Esophagus muscularis mucosa (tissue), 3 donors: ENCODE results near the gene ARL2.

ENCODE experiments used
- CTCF ChIP-seq, 3 experiments: fragments of 200-600 bp in 2 of 3; fragments of 450-650 bp in 1 of 3; sonication (generic) in 2 of 3; IDR thresholded peaks; one replicate each; pipeline ENCODE4 v1.5.1; 2017 to 2019; ENCODE audit warnings: antibody characterized with exemption in 3 of 3, mild to moderate bottlenecking in 2 of 3, moderate library complexity in 1 of 3
- POLR2A ChIP-seq: fragments of 450-650 bp; IDR thresholded peaks from one replicate; pipeline ENCODE4 v1.6.1; 2017; ENCODE audit warnings: antibody characterized with exemption, moderate library complexity, mild to moderate bottlenecking, low read depth
- POLR2AphosphoS5 ChIP-seq, 2 donors: sonication (generic); formaldehyde crosslinking; IDR thresholded peaks; one replicate each; pipeline ENCODE4 v1.6.1; 2017; ENCODE audit warnings: antibody characterized with exemption in 2 of 2

GRCh38 chr11:64969209-64969608 is 44.8 kb upstream of the ARL2 start:
- TF ChIP-seq CTCF (IDR thresholded peaks at IDR 0.05) (no peak), POLR2A (no peak), POLR2AphosphoS5 (IDR thresholded peaks at IDR 0.05) (no peak)
